ENCODE measurements around the gene LTBP3. TPM values are rescaled to one million over a fixed set of nuclear protein-coding genes. Genes with fewer than 3 reads are reported as not detected.
A peak's percentile ranks its signal among the peaks of the same experiment; 100 is the strongest.

LTBP3 gene
- total and polyA plus RNA-seq, 3 donors from 2014 or later, result 58.1 to 126 (median 112) TPM

GRCh38 chr11:65538232-65538914, 19.8 kb downstream of the LTBP3 start:
- WGBS, 2 donors, result 21 to 46% methylated on average over 16 to 39 of the region's 43 CpGs

GRCh38 chr11:65537620-65538231, 20.4 kb downstream of the LTBP3 start:
- no peak for DNase-seq
- Histone ChIP-seq H3K4me1 (peaks cover 43% of the 10 kb centered on the region), H3K27ac (peak overlapping the region in 1 of 2 donors; percentile 64), H3K9me3 (no peaks in the 10 kb centered on the region), H3K36me3 (ENCODE audit: low read depth, missing control alignments) (no peaks in the 10 kb centered on the region), H3K27me3 (no peaks in the 10 kb centered on the region), H3K4me3 (no peak overlapping the region)
- TF ChIP-seq POLR2A (IDR thresholded peaks at IDR 0.05), result no peak
- no peak for TF ChIP-seq CTCF (IDR thresholded peaks at IDR 0.05)
- intact Hi-C loops (cut with DNase I; ENCODE audit: low total_unique reads), result no loop called here
- WGBS, 2 donors, result 57 to 63% methylated on average over 7 to 18 of the region's 18 CpGs

More at GRCh38 chr11:65538232-65538914, 19.8 kb downstream of the LTBP3 start:
- intact Hi-C loops (cut with DNase I; ENCODE audit: low total_unique reads), result no loop called here
- H3K27me3 ChIP-seq, result no peaks in the 10 kb centered on the region
- H3K36me3 ChIP-seq (ENCODE audit: low read depth, missing control alignments), result no peaks in the 10 kb centered on the region
- no peaks in the 10 kb centered on the region for H3K9me3 ChIP-seq
- peak; percentile 74 for DNase-seq
- TF ChIP-seq CTCF (IDR thresholded peaks at IDR 0.05) (no peak), POLR2A (IDR thresholded peaks at IDR 0.05) (no peak)
- H3K27ac ChIP-seq, result peak overlapping the region; percentile 64 to 89
- peak overlapping the region; percentile 49 to 58 for H3K4me3 ChIP-seq
- H3K4me1 ChIP-seq, result peaks cover 43% of the 10 kb centered on the region

- WGBS, 2 donors, result 89% methylated on average over 2 of the region's 2 CpGs; no CpG with 5 or more reads in 1 of the 2 donors
- intact Hi-C loops (cut with DNase I; ENCODE audit: low total_unique reads), result no loop called here
Measured at GRCh38 chr11:65537296-65537597, 20.9 kb downstream of the LTBP3 start.

GRCh38 chr11:65536412-65537295, 21.5 kb downstream of the LTBP3 start:
- no peak for TF ChIP-seq POLR2A (IDR thresholded peaks at IDR 0.05)
- Histone ChIP-seq H3K27ac (no peak overlapping the region), H3K4me3 (no peak overlapping the region), H3K4me1 (peaks cover 43% of the 10 kb centered on the region), H3K36me3 (ENCODE audit: low read depth, missing control alignments) (no peaks in the 10 kb centered on the region), H3K27me3 (no peaks in the 10 kb centered on the region), H3K9me3 (no peaks in the 10 kb centered on the region)
- intact Hi-C loops (cut with DNase I; ENCODE audit: low total_unique reads), result no loop called here
- 80 to 90% methylated on average over 10 to 12 of the region's 12 CpGs for WGBS, 2 donors
- no peak for DNase-seq

More at GRCh38 chr11:65537296-65537597, 20.9 kb downstream of the LTBP3 start:
- Histone ChIP-seq H3K36me3 (ENCODE audit: low read depth, missing control alignments) (no peaks in the 10 kb centered on the region), H3K27ac (no peak overlapping the region), H3K4me3 (no peak overlapping the region), H3K9me3 (no peaks in the 10 kb centered on the region), H3K27me3 (no peaks in the 10 kb centered on the region), H3K4me1 (peaks cover 43% of the 10 kb centered on the region)
- no peak for TF ChIP-seq CTCF (IDR thresholded peaks at IDR 0.05)
- TF ChIP-seq POLR2A (IDR thresholded peaks at IDR 0.05), result no peak
- DNase-seq, result no peak

DNA sequence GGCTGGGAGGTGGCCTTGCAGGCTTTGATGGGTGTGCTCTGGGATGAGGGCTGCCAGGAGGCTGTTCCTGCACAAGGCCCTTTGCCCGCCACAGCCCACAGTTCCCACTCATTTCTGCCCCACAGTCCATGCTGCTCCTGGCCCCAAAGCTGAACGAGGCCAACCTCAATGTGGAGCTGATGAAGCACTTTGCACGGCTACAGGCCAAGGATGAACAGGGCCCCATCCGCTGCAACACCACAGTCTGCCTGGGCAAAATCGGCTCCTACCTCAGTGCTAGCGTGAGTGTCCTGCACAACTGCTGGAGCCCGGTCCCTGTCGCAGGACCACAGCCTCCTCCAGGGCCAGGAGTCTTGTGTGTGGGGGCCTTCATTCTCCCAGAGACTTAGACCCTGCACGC, 23.1 kb downstream of the LTBP3 start:
- no peaks in the 10 kb centered on the region for H3K36me3 ChIP-seq (ENCODE audit: low read depth, missing control alignments)
- H3K4me3 ChIP-seq, result no peak overlapping the region
- WGBS, 2 donors, result 64 to 78% methylated on average over 5 to 9 of the region's 9 CpGs
- intact Hi-C loops (cut with DNase I; ENCODE audit: low total_unique reads), result no loop called here
- no peak overlapping the region for H3K27ac ChIP-seq
- no peak for TF ChIP-seq CTCF (IDR thresholded peaks at IDR 0.05)
- no peak for TF ChIP-seq POLR2A (IDR thresholded peaks at IDR 0.05)
- no peaks in the 10 kb centered on the region for H3K9me3 ChIP-seq
- DNase-seq, result no peak
- peaks cover 35% of the 10 kb centered on the region for H3K4me1 ChIP-seq
- no peaks in the 10 kb centered on the region for H3K27me3 ChIP-seq
